Ecto neural progenitor cell (in vitro differentiated cells): ENCODE data around the gene VTA1.
"Not testable (repeated sequence)": the region's sequence is repeated elsewhere in the genome, so short reads cannot be mapped to it uniquely, and the experiment has no call there.

Source experiments
- DNase-seq: peaks from one replicate; pipeline ENCODE4 v3.0.0-alpha.2; 2018; ENCODE audit warnings: low spot score

Gene VTA1

GRCh38 chr6:142171351-142171750, 24.3 kb downstream of the VTA1 start:
- no peak for DNase-seq

DNA sequence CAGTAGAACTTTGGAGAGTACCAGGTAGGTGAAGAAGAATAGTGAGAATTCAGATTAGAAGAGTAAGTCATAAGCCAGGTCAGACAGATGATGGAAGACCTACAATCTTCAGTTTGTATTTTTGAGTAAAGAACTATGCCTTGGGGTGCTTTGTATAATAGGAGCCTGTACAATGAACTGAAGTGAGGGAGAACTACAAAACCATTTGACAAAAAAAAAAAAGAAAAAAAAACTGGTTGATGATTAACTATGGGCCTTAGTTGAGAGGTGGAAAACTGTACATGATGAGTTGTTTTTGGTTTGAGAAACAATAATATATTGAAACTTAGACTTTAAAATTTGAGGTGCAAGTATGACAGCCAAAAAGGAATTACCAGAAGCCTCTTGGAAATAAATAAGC, 25.7 kb downstream of the VTA1 start:
- DNase-seq, result no peak

DNA sequence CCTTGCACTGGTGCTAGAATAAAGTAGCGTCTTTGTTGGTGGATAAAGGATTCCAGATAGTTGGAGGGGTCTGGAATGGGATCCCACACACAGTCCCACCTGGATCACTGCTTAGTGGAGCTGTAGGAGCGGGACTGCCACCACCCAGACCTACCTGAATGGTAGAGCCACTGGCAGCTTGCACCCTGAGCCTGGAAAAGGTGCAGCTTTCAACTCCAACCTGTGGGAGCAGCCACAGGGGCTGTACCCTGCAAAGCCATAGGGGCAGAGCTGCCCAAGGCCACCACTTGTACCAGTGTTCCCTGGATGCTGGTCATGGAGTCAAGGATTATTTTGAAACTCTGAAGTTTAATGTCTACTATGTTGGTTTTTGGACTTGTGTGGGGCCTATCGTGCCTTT, 26.9 kb downstream of the VTA1 start:
- DNase-seq, result no peak

- no peak for DNase-seq
These were observed 27.6 kb downstream of the VTA1 start for GRCh38 chr6:142174703-142175102.

DNA sequence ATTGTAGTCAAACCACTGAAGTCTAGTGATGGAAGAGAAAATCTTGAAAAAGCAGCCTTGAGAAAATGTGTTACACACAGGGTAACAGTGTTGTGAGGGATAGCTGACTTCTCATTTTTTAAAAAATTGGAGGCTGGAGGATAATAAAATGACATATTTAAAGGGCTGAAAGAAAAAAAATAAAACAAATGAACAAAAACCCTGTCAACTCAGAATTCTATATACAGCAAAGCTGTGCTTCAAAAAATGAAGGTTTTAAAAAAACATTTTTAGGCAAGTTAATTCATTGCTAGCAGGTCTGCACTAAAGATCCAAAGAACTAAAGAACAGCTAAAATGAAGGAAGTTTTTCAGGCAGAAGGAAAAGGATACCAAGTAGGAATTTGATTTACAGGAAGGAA, 31.1 kb downstream of the VTA1 start:
- no peak for DNase-seq

GRCh38 chr6:142182004-142182403, 34.9 kb downstream of the VTA1 start:
- DNase-seq, result no peak

- DNase-seq, result no peak
These were observed 36.3 kb downstream of the VTA1 start for GRCh38 chr6:142183351-142183750.

DNA sequence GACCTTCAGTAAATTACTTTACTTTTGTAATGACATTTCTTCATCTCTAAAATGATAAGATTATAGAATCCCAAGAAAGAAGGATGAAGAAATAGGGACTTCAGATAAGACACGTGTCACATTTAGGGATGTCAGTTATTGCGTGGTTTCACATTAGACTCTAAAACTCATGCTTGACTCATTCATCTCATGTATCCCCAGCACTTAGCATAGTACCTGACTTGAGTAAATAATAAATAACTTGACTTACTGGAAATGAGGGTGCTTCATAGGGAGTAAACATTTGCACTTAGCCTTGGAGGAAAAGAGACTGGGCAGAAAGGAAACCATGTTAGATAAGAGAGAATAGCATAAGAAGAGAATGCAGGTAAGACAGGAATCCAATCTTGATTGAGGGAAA, 37.2 kb downstream of the VTA1 start:
- no peak for DNase-seq

DNA sequence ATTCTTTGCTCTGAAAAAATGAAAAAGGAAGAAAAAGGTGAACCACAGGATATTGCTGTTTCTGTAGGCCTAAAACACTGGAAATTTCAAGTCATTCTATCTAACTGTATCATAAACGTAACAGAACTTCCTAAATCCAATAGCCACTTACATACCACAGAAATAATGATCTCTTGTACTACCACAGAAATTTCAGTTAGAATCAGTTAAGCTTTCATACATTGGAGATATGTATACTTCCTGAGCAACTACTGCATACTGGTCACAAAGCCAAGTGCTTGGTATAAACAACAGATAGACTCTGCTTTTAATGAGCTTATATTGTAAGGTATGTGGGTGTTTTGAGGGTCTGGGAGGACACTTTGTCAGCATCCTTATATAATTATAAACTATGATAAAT, 38.6 kb downstream of the VTA1 start:
- DNase-seq, result no peak

- DNase-seq, result no peak
These were observed 40.1 kb downstream of the VTA1 start for GRCh38 chr6:142187209-142187608.

DNA sequence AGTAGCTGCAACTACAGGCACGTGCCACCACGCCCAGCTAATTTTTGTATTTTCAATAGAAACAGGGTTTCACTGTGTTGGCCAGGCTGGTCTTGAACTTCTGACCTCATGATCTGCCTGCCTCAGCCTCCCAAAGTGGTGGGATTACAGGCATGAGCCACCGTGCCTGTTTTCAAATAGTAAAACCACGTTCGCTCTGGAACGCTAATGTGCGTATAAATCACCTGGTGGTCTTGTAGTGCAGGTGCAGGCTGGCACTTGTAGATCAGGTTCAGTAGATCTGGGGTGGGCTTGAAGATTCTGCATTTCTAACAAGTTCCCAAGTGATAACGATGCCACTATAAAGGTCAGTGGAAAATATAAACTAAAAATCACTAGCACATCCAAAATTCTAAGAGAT, 41.3 kb downstream of the VTA1 start:
- DNase-seq, result not testable (repeated sequence)

- no peak for DNase-seq
These were observed 42.0 kb downstream of the VTA1 start for GRCh38 chr6:142189057-142189456.

GRCh38 chr6:142192343-142192742, 45.3 kb downstream of the VTA1 start:
- DNase-seq, result no peak

DNA sequence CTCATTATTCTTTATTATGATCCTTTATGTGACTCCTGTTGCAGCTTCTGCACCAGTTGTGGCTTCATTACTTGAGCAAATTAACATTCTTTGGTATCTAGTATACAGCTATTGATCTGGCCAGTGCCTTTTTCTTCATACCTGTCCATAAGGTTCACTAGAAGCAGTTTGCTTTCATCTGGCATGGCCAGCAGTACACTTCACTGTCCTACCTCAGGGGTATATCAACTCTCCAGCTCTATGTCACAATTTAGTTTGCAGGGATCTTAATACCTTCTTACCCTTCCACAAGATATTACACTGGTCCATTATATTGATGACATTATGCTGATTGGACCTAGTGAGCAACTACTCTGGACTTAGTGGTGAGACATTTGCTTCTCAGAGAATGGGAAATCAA, 46.6 kb downstream of the VTA1 start:
- DNase-seq, result no peak

GRCh38 chr6:142195862-142196541, 48.9 kb downstream of the VTA1 start:
- DNase-seq, result no peak

GRCh38 chr6:142200846-142201628, 54.0 kb downstream of the VTA1 start:
- no peak for DNase-seq

DNA sequence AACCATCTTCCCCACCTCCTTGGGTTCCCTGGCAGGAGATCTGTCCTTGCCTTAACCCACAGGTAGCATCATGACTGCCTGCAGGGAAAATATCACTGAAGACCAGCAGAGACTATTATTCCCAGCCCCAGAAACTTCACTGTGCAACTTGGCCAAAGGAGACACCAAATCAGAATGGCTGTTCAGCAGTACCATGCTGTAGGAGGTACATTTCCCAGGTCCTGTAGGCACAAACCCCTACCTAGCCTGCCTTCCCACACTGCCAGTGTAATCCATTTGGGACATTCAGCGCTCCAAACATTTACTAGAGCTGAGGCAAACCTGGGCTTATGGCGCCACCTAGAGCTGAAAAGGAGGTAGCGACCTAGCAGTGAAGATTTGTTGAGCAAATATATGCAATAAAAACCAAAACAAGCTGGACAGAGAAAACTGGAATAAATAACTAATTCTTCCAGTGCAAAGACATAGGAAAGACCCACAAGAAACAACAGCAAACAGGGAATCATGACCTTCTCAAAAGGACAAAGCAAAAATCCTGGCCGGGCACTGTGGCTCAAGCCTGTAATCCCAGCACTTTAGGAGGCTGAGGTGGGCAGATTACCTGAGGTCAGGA, 60.3 kb downstream of the VTA1 start:
- peak; percentile 57 for DNase-seq

GRCh38 chr6:142210606-142211005, 63.5 kb downstream of the VTA1 start:
- DNase-seq, result no peak

DNA sequence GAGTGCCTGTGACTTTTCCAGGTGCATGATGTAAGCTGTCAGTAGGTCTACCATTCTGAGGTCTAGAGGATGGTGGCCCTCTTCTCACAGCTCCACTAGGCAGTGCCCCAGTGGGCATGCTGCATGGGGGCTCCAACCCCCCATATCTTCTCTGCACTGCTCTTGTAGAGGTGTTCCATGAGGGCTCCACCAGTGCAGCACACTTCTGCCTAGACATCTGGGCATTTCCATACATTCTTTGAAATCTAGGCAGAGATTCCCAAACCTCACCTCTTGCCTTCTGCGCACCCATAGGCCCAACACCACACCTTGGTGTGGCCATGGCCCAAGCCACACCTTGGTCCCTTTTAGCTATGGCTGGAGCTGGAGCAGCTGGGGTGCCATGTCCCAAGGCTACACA, 66.3 kb downstream of the VTA1 start:
- no peak for DNase-seq

DNA sequence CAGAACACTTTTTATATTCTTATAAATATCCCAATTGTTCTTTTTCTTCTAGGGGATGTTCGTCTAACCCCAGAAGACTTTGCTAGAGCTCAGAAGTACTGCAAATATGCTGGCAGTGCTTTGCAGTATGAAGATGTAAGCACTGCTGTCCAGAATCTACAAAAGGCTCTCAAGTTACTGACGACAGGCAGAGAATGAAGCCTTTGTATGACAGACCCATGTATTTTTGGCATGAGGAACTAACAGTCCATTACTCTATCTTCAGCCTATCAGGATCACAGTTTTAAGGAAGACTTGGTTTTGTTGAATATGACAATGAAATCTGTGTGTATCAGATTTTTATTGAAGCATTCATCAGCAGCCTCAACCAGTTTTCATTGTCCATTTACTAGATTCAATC, 71.4 kb downstream of the VTA1 start:
- no peak for DNase-seq

DNA sequence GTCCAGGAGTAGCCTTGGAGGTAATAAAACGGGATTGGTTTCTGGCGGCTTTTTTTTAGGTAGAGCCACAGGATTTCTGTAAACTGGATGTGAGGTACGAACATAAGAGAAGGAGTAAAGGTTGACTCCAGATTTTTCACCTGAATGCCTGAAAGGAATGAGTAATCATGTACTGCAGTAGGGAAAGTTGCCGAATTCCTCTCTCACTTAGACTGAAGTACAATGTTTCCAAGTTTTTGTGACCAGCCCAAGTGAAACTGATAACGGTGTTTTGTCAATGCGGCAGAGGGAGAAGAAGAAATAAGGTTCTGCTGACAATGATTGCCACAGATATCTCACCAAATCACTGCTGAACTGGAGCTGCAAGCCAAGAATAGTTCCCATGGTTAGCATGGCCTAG, 75.0 kb downstream of the VTA1 start:
- DNase-seq, result no peak

DNA sequence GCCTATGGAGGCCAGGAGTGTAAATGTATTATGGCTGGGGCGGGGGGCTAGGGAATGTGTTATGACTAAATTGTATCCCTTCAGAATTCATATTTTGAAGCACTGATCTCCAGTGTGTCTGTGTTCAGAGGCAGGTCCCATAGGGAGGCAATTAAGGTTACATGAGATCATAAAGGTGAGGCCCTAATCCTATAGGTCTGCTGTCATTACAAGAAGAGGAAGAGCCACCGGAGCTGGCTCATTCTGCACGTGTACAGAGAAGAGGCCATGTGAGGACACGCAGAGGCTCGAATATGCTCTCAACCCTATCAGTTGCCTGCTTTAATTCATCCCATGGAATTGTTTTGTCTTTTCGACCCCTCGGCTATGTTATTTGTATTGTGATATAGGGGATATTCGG, 76.9 kb downstream of the VTA1 start:
- no peak for DNase-seq

DNA sequence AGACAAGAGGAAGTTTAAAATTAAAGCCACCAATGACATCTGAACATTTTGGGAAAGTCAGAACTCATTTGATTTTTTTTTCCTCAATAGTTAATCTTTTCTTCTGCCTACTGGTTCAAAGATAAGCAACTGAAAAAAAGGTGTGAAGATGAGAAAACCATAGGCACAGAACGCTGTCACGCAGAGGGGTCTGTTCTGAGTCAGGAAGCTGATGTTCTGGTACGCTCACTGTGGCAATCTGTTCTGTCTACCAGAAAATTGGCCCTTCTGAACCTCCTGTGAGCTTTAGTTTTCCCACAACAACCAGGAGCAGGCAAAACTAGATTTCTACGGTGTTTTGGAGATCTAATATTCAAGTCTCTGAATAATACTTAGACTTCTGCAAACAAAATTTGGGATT, 78.1 kb downstream of the VTA1 start:
- no peak for DNase-seq
